ENCODE data around the gene GNB3. TPM values are rescaled to one million over a fixed set of nuclear protein-coding genes. Genes with fewer than 3 reads are reported as not detected.

GNB3 gene
- total and polyA plus RNA-seq, 2 of the 4 experiments (the other 2 are of a cell fraction) = 0.72 to 20.5 TPM

GRCh38 chr12:6850796-6851152 is 10.0 kb downstream of the GNB3 start:
- Histone ChIP-seq H3K9me1 (ENCODE audit: insufficient read depth, low read length) (no peaks in the 10 kb centered on the region), H3K4me2 (ENCODE audit: low read depth, low read length) (peak overlapping the region; percentile 10), H3K4ac (ENCODE audit: low read depth, low read length) (peak overlapping the region; percentile 28), H2AK9ac (replicated peaks; ENCODE audit: low read depth, low read length, poor library complexity) (peak overlapping the region; percentile 78), H2BK20ac (ENCODE audit: low read depth, low read length) (no peak overlapping the region), H2AFZ (replicated peaks; ENCODE audit: low read length, poor library complexity) (peak overlapping the region; percentile 65), H3K27me3 (ENCODE audit: control insufficient read depth, insufficient read depth, low read length) (no peaks in the 10 kb centered on the region), H3K56ac (ENCODE audit: extremely low read depth, insufficient read depth, low read length) (peak overlapping the region; percentile 58; the same call in 1 of the 2 replicates), H4K20me1 (ENCODE audit: insufficient read depth, low read length) (peaks cover 15% of the 10 kb centered on the region), H3K4me3 (ENCODE audit: insufficient read depth, low read depth, low read length) (peak overlapping the region; percentile 25; the same call in 1 of the 2 replicates), H3K36me3 (ENCODE audit: control insufficient read depth, insufficient read depth, low read length) (peaks cover 33% of the 10 kb centered on the region), H2BK120ac (ENCODE audit: low read depth, low read length) (no peak overlapping the region), H3K14ac (replicated peaks; ENCODE audit: low read depth, low read length) (no peak overlapping the region), H2AK5ac (ENCODE audit: low read depth, low read length) (peak overlapping the region; percentile 26), H2BK5ac (ENCODE audit: low read depth, low read length, poor library complexity, severe bottlenecking) (peak overlapping the region; percentile 36), H3K9ac (ENCODE audit: low read depth, low read length) (peak overlapping the region; percentile 69; the same call in 1 of the 2 replicates), H2BK15ac (ENCODE audit: low read depth, low read length) (no peak overlapping the region), H3K9me3 (ENCODE audit: control insufficient read depth, insufficient read depth, low read length) (no peaks in the 10 kb centered on the region), H4K91ac (ENCODE audit: insufficient read depth, low read depth, low read length) (peak overlapping the region; percentile 57; the same call in 1 of the 2 replicates), H4K5ac (ENCODE audit: low read depth, low read length) (no peak overlapping the region), H3K4me1 (ENCODE audit: control insufficient read depth, insufficient read depth, low read length) (peaks cover 5% of the 10 kb centered on the region), H3K27ac (ENCODE audit: insufficient read depth, low read length) (peak overlapping the region; percentile 11; the same call in 1 of the 2 replicates), H3K18ac (ENCODE audit: low read depth, low read length) (no peak overlapping the region), H4K8ac (ENCODE audit: low read depth in 2 of 2, low read length in 2 of 2) (peak overlapping the region; percentile 2 to 19; a peak in 1 of 4 replicates), H3K23ac (ENCODE audit: low read depth, low read length) (no peak overlapping the region), H3K79me1 (ENCODE audit: low read depth in 1 of 2, low read length in 2 of 2) (peaks cover 24 to 50% of the 10 kb centered on the region in 2 experiments)
- TF ChIP-seq FOS (IDR thresholded peaks at IDR 0.05; ENCODE audit: low read depth, low read length) = no peak
- TF ChIP-seq MAZ (IDR thresholded peaks at IDR 0.05; ENCODE audit: borderline replicate concordance, low read depth, low read length) = no peak
- TF ChIP-seq RAD21 (IDR thresholded peaks at IDR 0.05; ENCODE audit: low read length) = no peak
- TF ChIP-seq ELK1 (IDR thresholded peaks at IDR 0.05; ENCODE audit: borderline replicate concordance, low read depth, low read length) = no peak
- no peak for TF ChIP-seq MXI1 (IDR thresholded peaks at IDR 0.05; ENCODE audit: borderline replicate concordance, low read depth, low read length)
- TF ChIP-seq CTCF (conservative IDR thresholded peaks at IDR 0.05; ENCODE audit: low read depth, low read length) = no peak
- TF ChIP-seq CHD1 (IDR thresholded peaks at IDR 0.05; ENCODE audit: low read depth, low read length) = no peak
- no peak for TF ChIP-seq RCOR1 (IDR thresholded peaks at IDR 0.05; ENCODE audit: insufficient replicate concordance, low read length)
- no peak for TF ChIP-seq USF2 (IDR thresholded peaks at IDR 0.05; ENCODE audit: low read depth, low read length)
- TF ChIP-seq CEBPB (IDR thresholded peaks at IDR 0.05; ENCODE audit: low read depth, low read length) = no peak
- no peak for TF ChIP-seq SMC3 (IDR thresholded peaks at IDR 0.05; ENCODE audit: low read depth, low read length)
- TF ChIP-seq POLR2A (IDR thresholded peaks at IDR 0.05; ENCODE audit: low read depth, low read length) = no peak
- no TSS peak for BruUV-seq (replicated peaks)
- dilution Hi-C loops (cut with HindIII; ENCODE audit: low sequenced_read_pairs, unreplicated experiment) (no loop called here), in situ Hi-C loops (cut with MboI; ENCODE audit: low sequenced_read_pairs) (no loop called here), intact Hi-C loops (cut with micrococcal nuclease) (no loop called here)
- POLR2A ChIA-PET (ENCODE audit: unreplicated experiment) = interaction anchor here (1.1 kb wide), 1 partner anchor 21 kb away, joined by 5 read pairs; no protein-coding TSS in a partner anchor
- ATAC-seq (ENCODE audit: low read depth) = no peak
- no peak for DNase-seq
- CTCF ChIA-PET = interaction anchor here (0.6 to 3.3 kb wide), 4 partner anchors 15 to 1163 kb away, joined by 3 to 11 read pairs (median 6); partner anchors contain the start of gene SPSB2
- 0% methylated on average over 2 of the region's 16 CpGs; no CpG with 5 or more reads in 1 of the 2 experiments for WGBS, 2 experiments (ENCODE audit: extremely low coverage in 2 of 2, insufficient read length in 1 of 2)
